GM06990 (cell line): ENCODE measurements around the gene TMEM132C.

Experiments
- DNase-seq: peaks from one replicate; pipeline ENCODE4 v3.0.0-alpha.2; 2011; ENCODE audit not compliant: insufficient read length; ENCODE audit errors: extremely low read depth
- H3K27me3 ChIP-seq: replicated peaks from 2 replicates; pipeline ENCODE4 v1.6.0; 2011; ENCODE audit warnings: low read length; ENCODE audit not compliant: control insufficient read depth, insufficient read depth
- H3K36me3 ChIP-seq: 2 replicates; pipeline ENCODE4 v1.5.1; 2011; ENCODE audit warnings: low read length; ENCODE audit not compliant: control insufficient read depth, insufficient read depth
- H3K4me3 ChIP-seq: replicated peaks from 2 replicates; pipeline ENCODE4 v1.5.1; 2011; ENCODE audit warnings: low read depth, mild to moderate bottlenecking, control low read depth, low read length
- TF ChIP-seq, protein P1 (sequence below): IDR thresholded peaks from 2 replicates; pipeline ENCODE4 v1.5.1; 2011; ENCODE audit warnings: low read length, control low read depth, mild to moderate bottlenecking, inconsistent platforms; ENCODE audit not compliant: insufficient read depth, poor library complexity, severe bottlenecking

The TMEM132C gene

DNA sequence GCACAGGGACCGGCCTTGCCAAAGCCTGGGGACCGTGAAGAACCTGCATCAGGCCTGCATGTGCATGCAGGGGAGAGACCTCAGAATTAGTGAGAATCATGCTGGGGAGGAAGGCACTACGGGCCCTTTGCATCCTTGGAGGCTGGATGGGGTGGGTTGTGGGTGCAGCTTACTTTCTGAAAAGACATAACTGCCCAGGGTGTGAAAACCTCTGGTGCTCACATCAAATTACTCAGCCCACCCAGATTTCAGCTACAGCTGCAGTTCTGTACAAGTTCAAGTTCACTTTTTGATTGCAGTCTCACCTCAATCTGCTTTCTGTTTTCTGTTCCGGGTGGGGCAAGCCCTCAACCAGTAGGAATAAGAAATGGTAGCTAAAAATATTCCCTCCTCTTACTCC is 426.1 kb downstream of the TMEM132C start:
- H3K4me3 ChIP-seq, result no peak overlapping the region
- no peaks in the 10 kb centered on the region for H3K27me3 ChIP-seq
- H3K36me3 ChIP-seq, result no peaks in the 10 kb centered on the region
- no peak for DNase-seq
- TF ChIP-seq, protein P1, sequence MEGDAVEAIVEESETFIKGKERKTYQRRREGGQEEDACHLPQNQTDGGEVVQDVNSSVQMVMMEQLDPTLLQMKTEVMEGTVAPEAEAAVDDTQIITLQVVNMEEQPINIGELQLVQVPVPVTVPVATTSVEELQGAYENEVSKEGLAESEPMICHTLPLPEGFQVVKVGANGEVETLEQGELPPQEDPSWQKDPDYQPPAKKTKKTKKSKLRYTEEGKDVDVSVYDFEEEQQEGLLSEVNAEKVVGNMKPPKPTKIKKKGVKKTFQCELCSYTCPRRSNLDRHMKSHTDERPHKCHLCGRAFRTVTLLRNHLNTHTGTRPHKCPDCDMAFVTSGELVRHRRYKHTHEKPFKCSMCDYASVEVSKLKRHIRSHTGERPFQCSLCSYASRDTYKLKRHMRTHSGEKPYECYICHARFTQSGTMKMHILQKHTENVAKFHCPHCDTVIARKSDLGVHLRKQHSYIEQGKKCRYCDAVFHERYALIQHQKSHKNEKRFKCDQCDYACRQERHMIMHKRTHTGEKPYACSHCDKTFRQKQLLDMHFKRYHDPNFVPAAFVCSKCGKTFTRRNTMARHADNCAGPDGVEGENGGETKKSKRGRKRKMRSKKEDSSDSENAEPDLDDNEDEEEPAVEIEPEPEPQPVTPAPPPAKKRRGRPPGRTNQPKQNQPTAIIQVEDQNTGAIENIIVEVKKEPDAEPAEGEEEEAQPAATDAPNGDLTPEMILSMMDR, result no peak

GRCh38 chr12:128693771-128694170 is 426.8 kb downstream of the TMEM132C start:
- TF ChIP-seq, protein P1, result no peak
- Histone ChIP-seq H3K27me3 (no peaks in the 10 kb centered on the region), H3K36me3 (no peaks in the 10 kb centered on the region), H3K4me3 (no peak overlapping the region)
- DNase-seq, result no peak

DNA sequence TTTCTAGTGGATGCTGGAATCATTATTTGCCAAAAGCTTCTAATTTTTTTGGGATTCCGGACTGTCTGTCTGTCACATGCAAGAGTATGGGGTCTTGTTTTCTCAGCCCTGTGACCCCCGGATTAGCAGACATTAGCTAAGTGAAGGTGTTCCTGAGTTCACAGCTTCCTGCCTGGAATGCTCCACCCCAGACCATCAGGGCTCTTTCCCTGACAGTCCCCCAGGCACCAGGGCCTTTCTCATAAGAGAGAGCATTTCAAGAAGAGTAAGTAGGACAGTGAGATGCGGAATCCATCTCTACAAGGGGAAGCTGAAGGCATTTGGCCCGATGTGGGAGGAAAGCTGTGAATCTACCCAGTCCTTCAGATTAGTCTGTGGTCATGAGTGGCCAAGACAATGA is 427.5 kb downstream of the TMEM132C start:
- TF ChIP-seq, protein P1, result no peak
- H3K36me3 ChIP-seq, result no peaks in the 10 kb centered on the region
- H3K4me3 ChIP-seq, result no peak overlapping the region
- DNase-seq, result no peak
- no peaks in the 10 kb centered on the region for H3K27me3 ChIP-seq

DNA sequence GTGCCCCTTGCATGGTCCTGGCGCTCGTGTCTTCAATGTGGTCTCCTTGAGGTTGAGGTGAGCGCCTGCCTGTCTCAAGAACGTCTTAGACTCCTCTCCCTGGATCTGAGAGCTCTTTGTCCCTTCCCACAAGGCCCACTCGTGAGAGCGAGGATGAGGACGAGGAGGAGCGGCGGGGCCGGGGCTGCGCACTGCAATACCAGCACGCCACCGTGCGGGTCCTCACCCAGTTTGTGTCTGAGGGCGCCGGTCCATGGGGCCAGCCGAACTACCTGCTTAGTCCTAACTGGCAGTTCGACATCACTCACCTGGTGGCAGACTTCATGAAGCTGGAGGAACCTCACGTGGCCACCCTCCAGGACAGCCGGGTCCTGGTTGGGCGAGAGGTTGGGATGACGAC is 428.7 kb downstream of the TMEM132C start:
- TF ChIP-seq, protein P1, result no peak
- DNase-seq, result no peak
- H3K36me3 ChIP-seq, result no peaks in the 10 kb centered on the region
- no peak overlapping the region for H3K4me3 ChIP-seq
- no peaks in the 10 kb centered on the region for H3K27me3 ChIP-seq

- no peak for DNase-seq
- Histone ChIP-seq H3K36me3 (no peaks in the 10 kb centered on the region), H3K4me3 (no peak overlapping the region), H3K27me3 (no peaks in the 10 kb centered on the region)
- TF ChIP-seq, protein P1, result no peak
These were observed 431.5 kb downstream of the TMEM132C start for GRCh38 chr12:128698301-128698972.

DNA sequence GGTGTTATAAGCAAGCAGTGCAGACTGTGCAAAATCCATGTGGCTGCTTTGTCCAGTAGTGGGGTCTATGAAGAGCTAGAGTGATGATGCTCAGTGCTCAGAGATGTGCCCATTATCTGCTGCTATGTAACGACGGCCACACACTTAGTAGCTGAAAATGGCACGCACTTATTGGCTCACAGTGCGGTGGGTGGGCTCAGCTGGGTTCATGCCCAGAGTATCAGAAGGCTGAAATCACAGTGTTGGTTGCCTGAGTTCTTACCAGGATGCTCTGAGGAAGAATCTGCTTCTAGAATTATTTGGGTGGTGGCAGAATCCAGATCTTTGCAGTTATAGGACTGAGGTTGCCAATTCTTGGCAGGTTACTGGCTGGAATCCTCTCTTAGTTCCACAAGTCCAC is 432.1 kb downstream of the TMEM132C start:
- DNase-seq, result no peak
- Histone ChIP-seq H3K27me3 (no peaks in the 10 kb centered on the region), H3K4me3 (no peak overlapping the region), H3K36me3 (no peaks in the 10 kb centered on the region)
- TF ChIP-seq, protein P1, result no peak
